HG02943 (cell line): ENCODE measurements around the gene NDEL1.

Experiments
- ATAC-seq: cut with Tn5 transposase; IDR thresholded peaks from one replicate; pipeline ENCODE4 v1.9.1; 2021; ENCODE audit warnings: mild to moderate bottlenecking, low read depth, moderate library complexity; ENCODE audit not compliant: unreplicated experiment

Gene NDEL1

GRCh38 chr17:8496081-8496480 is 60.4 kb downstream of the NDEL1 start:
- no peak for ATAC-seq

GRCh38 chr17:8499171-8499570 is 63.5 kb downstream of the NDEL1 start:
- ATAC-seq, result no peak

- no peak for ATAC-seq
Observed at GRCh38 chr17:8499614-8500013, 63.9 kb downstream of the NDEL1 start.

GRCh38 chr17:8500609-8501008 is 64.9 kb downstream of the NDEL1 start:
- no peak for ATAC-seq

- ATAC-seq, result no peak
Observed at GRCh38 chr17:8502126-8502525, 66.4 kb downstream of the NDEL1 start.

- no peak for ATAC-seq
Observed at GRCh38 chr17:8503368-8503767, 67.7 kb downstream of the NDEL1 start.

GRCh38 chr17:8503807-8504206 is 68.1 kb downstream of the NDEL1 start:
- ATAC-seq, result no peak

GRCh38 chr17:8504460-8505207 is 69.0 kb downstream of the NDEL1 start:
- ATAC-seq, result no peak

- no peak for ATAC-seq
Observed at GRCh38 chr17:8506145-8506544, 70.5 kb downstream of the NDEL1 start.

GRCh38 chr17:8514801-8515200 is 79.1 kb downstream of the NDEL1 start:
- no peak for ATAC-seq
